Upper lobe of left lung (tissue), 6 donors: ENCODE measurements around the gene UBE2J2. TPM values are rescaled to one million over a fixed set of nuclear protein-coding genes. Genes with fewer than 3 reads are reported as not detected.

Experiments
- ATAC-seq, 2 donors: fragments of 200-7000 bp; cut with Tn5 transposase; one replicate each; pipeline ENCODE4 v1.9.1; 2022; ENCODE audit warnings: mild to moderate bottlenecking in 2 of 2, moderate library complexity in 2 of 2; ENCODE audit not compliant: low FRiP score in 2 of 2
- DNase-seq, 2 donors: peaks; one replicate each; pipeline ENCODE4 v3.0.0-alpha.2; 2019 to 2020
- H3K27ac ChIP-seq, 4 donors: fragments of 200-600 bp; sonication (generic); one replicate each; pipeline ENCODE4 v1.5.1; 2016 to 2019
- H3K27me3 ChIP-seq, 4 donors: fragments of 200-600 bp; sonication (generic); one replicate each; pipeline ENCODE4 v1.5.1; 2017 to 2019
- H3K36me3 ChIP-seq, 4 donors: fragments of 200-600 bp; sonication (generic); one replicate each; pipeline ENCODE4 v1.5.1; 2016 to 2019
- H3K4me1 ChIP-seq, 4 donors: fragments of 200-600 bp; sonication (generic); one replicate each; pipeline ENCODE4 v1.5.1; 2018 to 2019
- H3K4me3 ChIP-seq, 4 donors: fragments of 200-600 bp; sonication (generic); one replicate each; pipeline ENCODE4 v1.5.1; 2017 to 2019; ENCODE audit warnings: mild to moderate bottlenecking in 2 of 4, moderate library complexity in 1 of 4
- H3K9me3 ChIP-seq, 4 donors: fragments of 200-600 bp; sonication (generic); one replicate each; pipeline ENCODE4 v1.5.1; 2018 to 2019
- EP300 ChIP-seq, 4 donors: sonication (generic); formaldehyde crosslinking; IDR thresholded peaks; one replicate each; pipeline ENCODE4 v1.5.1; 2017; ENCODE audit warnings: antibody characterized with exemption in 4 of 4, control low read depth in 2 of 4
- POLR2A ChIP-seq, 4 donors: fragments of 450-650 bp; IDR thresholded peaks; one replicate each; pipeline ENCODE4 v1.5.1; 2016 to 2017; ENCODE audit warnings: antibody characterized with exemption in 4 of 4, mild to moderate bottlenecking in 2 of 4
- POLR2AphosphoS5 ChIP-seq, 2 donors: sonication (generic); formaldehyde crosslinking; IDR thresholded peaks; one replicate each; pipeline ENCODE4 v1.5.1; 2017; ENCODE audit warnings: antibody characterized with exemption in 2 of 2
- WGBS, 2 donors: methylation state at CpG; one replicate each; pipeline ENCODE4 v1.1.5; 2017 to 2018; 5-methylcytosine and 5-hydroxymethylcytosine counted together
- total RNA-seq, 6 donors: library from RNA; depleted of rRNA in 4 of 6; stranded (reverse); fragments of >200 nt in 4 of 6; gene quantifications; one replicate each; pipeline versions ENCODE4 v1.1.0 to v1.2.1, GENCODE V29; 2016 to 2021
- TF ChIP-seq, protein P1 (sequence below), 6 experiments: fragments of 450-650 bp in 4 of 6; fragments of 200-600 bp in 2 of 6; sonication (generic) in 2 of 6; IDR thresholded peaks; one replicate each; pipeline ENCODE4 v1.5.1; 2016 to 2019; ENCODE audit warnings: antibody characterized with exemption in 6 of 6
- donor health status: DM: no; HTN: no; CAD: no; lungs with moderate emphysema.
- donor health status: DM: no; HTN: yes; CAD: no; lungs with severe emphysema.

Gene UBE2J2
- total RNA-seq, 6 donors from 2014 or later = 41.5 to 88.0 (median 50.5) TPM

DNA sequence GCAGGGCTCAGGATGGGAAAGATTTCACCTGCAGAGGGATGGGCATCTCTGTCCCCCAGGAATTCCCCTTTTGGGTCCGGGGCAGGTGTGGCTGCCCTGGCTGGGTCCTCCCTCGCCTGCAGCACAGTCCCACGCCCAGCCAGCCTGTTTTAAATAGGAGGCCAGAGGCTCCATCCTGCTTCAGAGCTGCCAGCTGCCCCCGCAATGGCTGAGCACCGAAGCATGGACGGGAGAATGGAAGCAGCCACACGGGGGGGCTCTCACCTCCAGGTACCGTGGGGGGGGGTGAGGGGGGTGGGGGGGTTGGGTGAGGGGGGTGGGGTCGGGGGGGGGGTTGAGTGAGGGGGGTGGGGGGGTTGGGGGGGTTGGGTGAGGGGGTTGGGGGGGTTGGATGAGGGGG, 10.2 kb upstream of the UBE2J2 start:
- Histone ChIP-seq H3K4me3 (no peak overlapping the region), H3K9me3 (no peaks in the 10 kb centered on the region), H3K4me1 (peaks cover 0 to 5% (median 2%) of the 10 kb centered on the region in 4 donors), H3K36me3 (no peaks in the 10 kb centered on the region), H3K27me3 (peaks cover 0 to 6% (median 0%) of the 10 kb centered on the region in 4 donors), H3K27ac (no peak overlapping the region)
- WGBS, 2 donors = 42% methylated on average over 4 of the region's 9 CpGs; no CpG with 5 or more reads in 1 of the 2 donors
- DNase-seq = peak in 1 of 2 donors; percentile 23
- no peak for ATAC-seq
- no peak for TF ChIP-seq POLR2AphosphoS5 (IDR thresholded peaks at IDR 0.05)

DNA sequence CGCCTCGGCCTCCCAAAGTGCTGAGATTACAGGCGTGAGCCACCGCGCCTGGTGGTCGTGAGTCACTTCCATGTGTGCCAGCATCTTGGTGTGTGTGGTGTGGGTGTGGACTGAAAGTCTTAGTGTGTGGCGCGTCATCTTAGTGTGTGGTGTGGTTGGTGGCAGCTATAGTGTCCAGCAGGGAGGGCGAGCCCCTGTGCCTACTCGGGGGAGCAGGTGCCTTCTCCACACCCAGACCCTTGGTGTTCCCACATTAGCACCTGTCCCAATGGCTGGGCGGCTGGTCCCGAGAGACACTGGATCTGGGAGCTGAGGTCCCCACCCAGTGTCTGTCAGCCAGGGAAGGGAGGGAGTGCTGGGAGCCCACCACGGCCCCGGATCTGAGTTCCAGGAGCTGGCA, 9.3 kb upstream of the UBE2J2 start:
- DNase-seq (peak in 1 of 2 donors; percentile 55), ATAC-seq (no peak)
- Histone ChIP-seq H3K27ac (no peak overlapping the region), H3K4me3 (no peak overlapping the region), H3K4me1 (peaks cover 0 to 5% (median 2%) of the 10 kb centered on the region in 4 donors), H3K36me3 (no peaks in the 10 kb centered on the region), H3K9me3 (no peaks in the 10 kb centered on the region), H3K27me3 (peaks cover 0 to 6% (median 0%) of the 10 kb centered on the region in 4 donors)
- WGBS, 2 donors = 89 to 93% methylated on average over 8 to 14 of the region's 14 CpGs
- TF ChIP-seq POLR2AphosphoS5 (IDR thresholded peaks at IDR 0.05) = no peak
- no peak for TF ChIP-seq EP300 (IDR thresholded peaks at IDR 0.05)
- TF ChIP-seq, protein P1, sequence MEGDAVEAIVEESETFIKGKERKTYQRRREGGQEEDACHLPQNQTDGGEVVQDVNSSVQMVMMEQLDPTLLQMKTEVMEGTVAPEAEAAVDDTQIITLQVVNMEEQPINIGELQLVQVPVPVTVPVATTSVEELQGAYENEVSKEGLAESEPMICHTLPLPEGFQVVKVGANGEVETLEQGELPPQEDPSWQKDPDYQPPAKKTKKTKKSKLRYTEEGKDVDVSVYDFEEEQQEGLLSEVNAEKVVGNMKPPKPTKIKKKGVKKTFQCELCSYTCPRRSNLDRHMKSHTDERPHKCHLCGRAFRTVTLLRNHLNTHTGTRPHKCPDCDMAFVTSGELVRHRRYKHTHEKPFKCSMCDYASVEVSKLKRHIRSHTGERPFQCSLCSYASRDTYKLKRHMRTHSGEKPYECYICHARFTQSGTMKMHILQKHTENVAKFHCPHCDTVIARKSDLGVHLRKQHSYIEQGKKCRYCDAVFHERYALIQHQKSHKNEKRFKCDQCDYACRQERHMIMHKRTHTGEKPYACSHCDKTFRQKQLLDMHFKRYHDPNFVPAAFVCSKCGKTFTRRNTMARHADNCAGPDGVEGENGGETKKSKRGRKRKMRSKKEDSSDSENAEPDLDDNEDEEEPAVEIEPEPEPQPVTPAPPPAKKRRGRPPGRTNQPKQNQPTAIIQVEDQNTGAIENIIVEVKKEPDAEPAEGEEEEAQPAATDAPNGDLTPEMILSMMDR (IDR thresholded peaks at IDR 0.05) = no peak
- TF ChIP-seq POLR2A (IDR thresholded peaks at IDR 0.05) = no peak

DNA sequence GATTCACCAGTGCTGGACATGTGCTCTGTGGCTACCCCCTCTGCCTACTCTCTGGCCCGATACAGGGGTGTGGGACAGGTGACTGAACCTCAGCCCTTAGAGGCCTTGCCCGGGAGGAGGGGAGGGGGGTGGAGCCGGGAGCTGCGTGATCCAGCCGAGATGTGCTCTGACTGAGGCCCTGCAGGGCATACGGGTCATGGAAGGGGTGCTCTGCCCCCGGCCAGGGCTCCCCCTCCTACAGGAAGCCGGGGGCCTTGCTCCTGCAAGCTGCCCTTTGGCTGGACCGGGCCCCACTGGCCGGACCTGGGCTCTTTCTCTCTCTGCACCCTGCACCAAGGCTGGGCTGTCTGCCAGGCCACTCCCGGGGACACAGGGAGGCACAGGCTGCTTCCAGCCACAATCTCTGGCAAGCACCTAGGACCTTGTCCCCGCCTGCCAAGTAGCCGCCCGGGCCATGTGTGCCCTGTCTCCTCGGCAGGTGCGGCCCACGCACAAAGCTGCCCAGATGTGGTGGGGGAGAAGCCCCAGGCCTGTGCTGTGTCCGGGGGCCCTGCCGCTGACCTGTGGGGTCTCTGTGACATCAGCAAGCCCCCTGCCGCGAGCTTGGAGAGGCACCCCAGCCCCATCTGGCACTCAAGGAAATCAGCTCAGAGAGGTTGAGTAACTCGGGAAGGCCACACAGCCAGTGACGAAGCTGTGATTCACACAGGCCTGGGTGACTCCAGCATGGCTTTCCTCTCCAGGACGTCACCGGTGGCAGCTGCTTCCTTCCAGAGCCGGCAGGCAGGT, 8.1 kb upstream of the UBE2J2 start:
- WGBS, 2 donors = 56% methylated on average over 19 of the region's 26 CpGs; no CpG with 5 or more reads in 1 of the 2 donors
- H3K4me3 ChIP-seq = no peak overlapping the region
- peaks cover 0 to 6% (median 0%) of the 10 kb centered on the region in 4 donors for H3K27me3 ChIP-seq
- peaks cover 0 to 5% (median 2%) of the 10 kb centered on the region in 4 donors for H3K4me1 ChIP-seq
- peak; percentile 78 to 81 for DNase-seq
- ATAC-seq = peak; percentile 23 to 60
- no peaks in the 10 kb centered on the region for H3K9me3 ChIP-seq
- TF ChIP-seq POLR2AphosphoS5 (IDR thresholded peaks at IDR 0.05) = no peak
- no peak overlapping the region for H3K27ac ChIP-seq
- H3K36me3 ChIP-seq = no peaks in the 10 kb centered on the region

DNA sequence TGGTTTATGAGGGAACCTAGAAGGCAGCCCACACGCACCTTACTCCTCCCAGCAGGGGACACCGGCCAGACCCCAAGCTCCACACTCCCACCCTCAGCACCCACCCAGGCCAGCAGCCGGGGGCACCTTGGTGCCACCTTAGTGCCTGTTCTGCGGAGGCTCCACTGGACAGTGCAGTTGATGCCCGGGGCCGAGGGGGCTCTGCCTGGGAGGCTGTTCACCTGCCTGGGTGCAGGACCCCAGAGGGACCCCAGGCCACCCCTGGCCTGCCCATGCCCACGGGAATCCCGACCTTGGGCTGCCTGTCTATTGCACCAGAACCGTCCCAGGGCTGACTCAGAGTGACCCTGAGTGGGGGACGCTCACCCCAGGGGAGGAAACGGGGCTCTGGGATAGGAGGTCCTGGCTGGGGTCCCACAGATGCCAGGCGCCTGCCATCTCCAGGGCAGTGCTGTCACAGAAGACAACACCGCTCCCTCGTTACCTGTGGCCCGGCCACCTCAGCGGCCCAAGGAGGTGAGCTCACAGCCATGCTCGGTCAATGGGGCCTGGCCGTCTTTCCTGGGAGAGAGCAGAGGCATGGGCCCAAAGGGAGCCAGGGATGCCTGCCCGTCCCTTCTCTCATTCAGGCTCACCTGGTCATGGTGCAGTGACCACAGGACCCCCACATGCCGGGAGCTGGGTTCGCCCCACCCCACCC, 7.3 kb upstream of the UBE2J2 start:
- peak in 1 of 2 donors; percentile 78 for DNase-seq
- Histone ChIP-seq H3K9me3 (no peaks in the 10 kb centered on the region), H3K36me3 (no peaks in the 10 kb centered on the region), H3K4me1 (peaks cover 0 to 5% (median 2%) of the 10 kb centered on the region in 4 donors), H3K27me3 (no peaks in the 10 kb centered on the region), H3K4me3 (no peak overlapping the region), H3K27ac (no peak overlapping the region)
- no peak for TF ChIP-seq POLR2A (IDR thresholded peaks at IDR 0.05)
- TF ChIP-seq POLR2AphosphoS5 (IDR thresholded peaks at IDR 0.05) = no peak
- TF ChIP-seq, protein P1 (IDR thresholded peaks at IDR 0.05) = no peak
- TF ChIP-seq EP300 (IDR thresholded peaks at IDR 0.05) = no peak
- ATAC-seq = no peak
- 91 to 92% methylated on average over 8 to 21 of the region's 21 CpGs for WGBS, 2 donors

DNA sequence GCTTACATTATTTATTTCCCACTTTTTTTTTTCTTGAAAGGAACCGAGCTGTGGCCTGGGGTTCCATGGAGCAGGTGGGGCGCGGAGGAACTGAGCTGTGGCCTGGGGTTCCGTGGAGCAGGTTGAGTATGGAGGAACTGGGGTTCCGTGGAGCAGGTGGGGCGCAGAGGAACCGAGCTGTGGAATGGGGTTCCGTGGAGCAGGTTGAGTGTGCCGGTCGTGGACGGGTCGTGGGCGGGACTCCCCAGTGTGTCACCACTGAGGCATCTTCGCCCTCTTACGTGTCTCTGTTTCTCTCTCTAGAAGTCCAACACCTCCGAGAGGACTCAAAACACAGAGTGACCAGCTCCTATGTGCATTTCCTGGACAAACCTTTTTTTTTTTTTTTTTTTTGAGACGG, 5.4 kb upstream of the UBE2J2 start:
- Histone ChIP-seq H3K36me3 (no peaks in the 10 kb centered on the region), H3K27me3 (no peaks in the 10 kb centered on the region), H3K27ac (no peak overlapping the region), H3K4me3 (no peak overlapping the region), H3K4me1 (peaks cover 6 to 17% (median 10%) of the 10 kb centered on the region in 4 donors), H3K9me3 (no peaks in the 10 kb centered on the region)
- TF ChIP-seq POLR2AphosphoS5 (IDR thresholded peaks at IDR 0.05) (no peak), POLR2A (IDR thresholded peaks at IDR 0.05) (no peak), EP300 (IDR thresholded peaks at IDR 0.05) (no peak)
- TF ChIP-seq, protein P1 (IDR thresholded peaks at IDR 0.05) = no peak
- DNase-seq (peak in 1 of 2 donors; percentile 63), ATAC-seq (no peak)
- 92 to 95% methylated on average over 17 of the region's 17 CpGs for WGBS, 2 donors
